Right lobe of liver (tissue), 4 donors: ENCODE data around the gene SLC25A45.

Experiments used
- CTCF ChIP-seq, 4 donors: fragments of 200-600 bp in 3 of 4; fragments of 450-650 bp in 1 of 4; IDR thresholded peaks; one replicate each; pipeline versions ENCODE4 v1.5.1 to v1.8.0; 2016 to 2022; ENCODE audit warnings: antibody characterized with exemption in 4 of 4, mild to moderate bottlenecking in 2 of 4
- POLR2A ChIP-seq: fragments of 450-650 bp; IDR thresholded peaks from one replicate; pipeline ENCODE4 v1.6.1; 2017; ENCODE audit warnings: antibody characterized with exemption, mild to moderate bottlenecking
- donor health status: DM: no; HTN: no; CAD: no.
- donor health status: DM: no; HTN: no; CAD: no.
- donor health status: DM: no; HTN: yes; CAD: no.

DNA sequence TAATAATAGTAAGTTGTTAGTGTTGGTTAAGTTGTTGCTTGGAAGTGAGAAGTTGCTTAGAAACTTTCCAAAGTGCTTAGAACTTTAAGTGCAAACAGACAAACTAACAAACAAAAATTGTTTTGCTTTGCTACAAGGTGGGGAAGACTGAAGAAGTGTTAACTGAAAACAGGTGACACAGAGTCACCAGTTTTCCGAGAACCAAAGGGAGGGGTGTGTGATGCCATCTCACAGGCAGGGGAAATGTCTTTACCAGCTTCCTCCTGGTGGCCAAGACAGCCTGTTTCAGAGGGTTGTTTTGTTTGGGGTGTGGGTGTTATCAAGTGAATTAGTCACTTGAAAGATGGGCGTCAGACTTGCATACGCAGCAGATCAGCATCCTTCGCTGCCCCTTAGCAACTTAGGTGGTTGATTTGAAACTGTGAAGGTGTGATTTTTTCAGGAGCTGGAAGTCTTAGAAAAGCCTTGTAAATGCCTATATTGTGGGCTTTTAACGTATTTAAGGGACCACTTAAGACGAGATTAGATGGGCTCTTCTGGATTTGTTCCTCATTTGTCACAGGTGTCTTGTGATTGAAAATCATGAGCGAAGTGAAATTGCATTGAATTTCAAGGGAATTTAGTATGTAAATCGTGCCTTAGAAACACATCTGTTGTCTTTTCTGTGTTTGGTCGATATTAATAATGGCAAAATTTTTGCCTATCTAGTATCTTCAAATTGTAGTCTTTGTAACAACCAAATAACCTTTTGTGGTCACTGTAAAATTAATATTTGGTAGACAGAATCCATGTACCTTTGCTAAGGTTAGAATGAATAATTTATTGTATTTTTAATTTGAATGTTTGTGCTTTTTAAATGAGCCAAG lies 42.9 kb upstream of the SLC25A45 start:
- TF ChIP-seq CTCF (IDR thresholded peaks at IDR 0.05) = peak in 1 of 4 donors; percentile 21
- TF ChIP-seq POLR2A = peak; percentile 53
